NOMO-1 (cell line): ENCODE measurements around the gene TIMP2.
"Not testable (repeated sequence)": the region's sequence is repeated elsewhere in the genome, so short reads cannot be mapped to it uniquely, and the experiment has no call there.

Source experiments
- DNase-seq, 2 experiments: peaks; one replicate each; lab custom pipeline; 2025; ENCODE audit not compliant: unreplicated experiment in 2 of 2; lab: John Stamatoyannopoulos, UW

Gene TIMP2

DNA sequence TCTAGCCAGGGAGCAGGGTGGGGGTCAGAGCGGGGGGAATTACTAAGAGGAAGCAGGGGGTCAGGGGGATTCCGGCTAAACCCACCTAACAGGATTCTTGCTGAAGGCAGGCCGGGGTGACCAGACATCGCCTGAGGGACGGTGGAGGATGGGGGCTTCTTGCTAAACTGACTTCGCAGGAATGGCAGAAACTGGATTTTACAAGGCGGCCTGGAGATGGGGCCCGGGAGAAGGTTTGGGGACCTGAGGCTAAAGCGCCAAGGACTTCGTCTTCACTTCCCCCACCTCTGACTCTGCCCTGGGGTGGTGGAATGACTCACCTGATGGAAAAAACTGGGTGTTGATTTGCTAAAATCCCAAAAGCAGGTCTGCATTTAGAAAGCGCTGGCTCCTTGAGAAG is 31.1 kb upstream of the TIMP2 start:
- DNase-seq = no peak

- DNase-seq = no peak
Measured at GRCh38 chr17:78954684-78955083, 29.5 kb upstream of the TIMP2 start.

DNA sequence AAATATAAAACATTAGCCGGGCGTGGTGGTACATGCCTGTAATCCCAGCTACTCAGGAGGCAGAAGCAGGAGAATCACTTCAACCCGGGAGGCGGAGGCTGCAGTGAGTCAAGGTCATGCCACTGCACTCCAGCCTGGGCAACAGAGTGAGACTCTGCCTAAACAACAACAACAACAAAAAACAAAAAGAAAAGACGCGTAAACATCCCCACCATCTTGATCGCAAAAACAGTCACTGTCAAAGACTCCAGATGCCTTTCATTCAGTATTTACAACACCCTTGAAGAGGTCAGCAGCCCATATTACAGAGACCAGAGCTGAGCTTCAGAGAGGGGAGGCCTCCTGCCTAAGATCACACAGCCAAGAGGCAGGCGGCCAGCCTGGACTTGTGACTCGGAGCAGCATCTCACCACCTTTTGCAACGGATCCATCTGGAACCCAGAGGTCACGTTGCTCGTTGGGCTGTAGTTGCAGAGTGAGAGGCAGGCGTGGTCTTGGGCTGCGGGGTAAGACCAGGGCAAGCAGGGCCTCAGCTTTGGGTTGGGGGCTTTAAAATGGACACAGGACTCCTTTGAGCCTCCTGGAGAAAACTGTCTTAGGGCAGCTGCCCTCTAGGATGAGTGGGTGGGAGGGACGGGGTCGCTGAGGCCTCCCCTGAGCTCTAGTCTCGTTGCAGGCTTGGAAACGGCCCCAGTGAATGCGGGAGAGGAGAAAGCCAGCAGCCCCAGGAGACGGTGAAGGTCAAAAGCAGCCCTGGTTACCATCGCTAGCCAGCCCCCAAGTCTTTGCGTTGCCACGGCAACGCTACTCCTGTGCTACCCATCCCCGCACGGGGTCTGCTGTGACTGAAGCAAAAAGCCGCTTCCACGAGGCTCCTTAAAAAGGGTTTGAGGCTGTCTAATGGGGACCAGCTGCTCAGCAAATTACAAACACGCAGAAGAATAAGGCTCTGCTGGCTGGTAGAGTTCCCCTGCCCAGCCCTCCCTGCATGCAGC is 28.5 kb upstream of the TIMP2 start:
- no peak for DNase-seq

DNA sequence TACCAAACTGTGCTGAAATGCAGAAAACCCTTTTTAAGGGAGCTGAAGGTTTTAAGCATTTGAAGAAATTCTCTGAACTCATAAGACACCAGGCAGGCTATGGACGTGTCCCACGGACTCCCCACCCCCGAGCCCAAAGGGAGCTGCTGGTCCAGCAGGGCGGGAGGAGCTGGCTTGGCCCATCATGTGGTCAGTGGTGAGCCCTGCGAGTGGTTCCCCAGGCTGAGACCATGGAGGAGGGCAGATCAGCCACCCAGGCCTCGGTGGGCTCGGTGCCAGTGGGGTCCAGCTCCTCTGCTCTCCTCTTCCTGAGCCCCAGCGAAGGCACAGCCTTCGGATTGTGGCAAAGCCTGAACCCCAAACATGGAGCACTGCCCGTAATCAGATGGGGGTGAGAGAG is 27.5 kb upstream of the TIMP2 start:
- DNase-seq = no peak

DNA sequence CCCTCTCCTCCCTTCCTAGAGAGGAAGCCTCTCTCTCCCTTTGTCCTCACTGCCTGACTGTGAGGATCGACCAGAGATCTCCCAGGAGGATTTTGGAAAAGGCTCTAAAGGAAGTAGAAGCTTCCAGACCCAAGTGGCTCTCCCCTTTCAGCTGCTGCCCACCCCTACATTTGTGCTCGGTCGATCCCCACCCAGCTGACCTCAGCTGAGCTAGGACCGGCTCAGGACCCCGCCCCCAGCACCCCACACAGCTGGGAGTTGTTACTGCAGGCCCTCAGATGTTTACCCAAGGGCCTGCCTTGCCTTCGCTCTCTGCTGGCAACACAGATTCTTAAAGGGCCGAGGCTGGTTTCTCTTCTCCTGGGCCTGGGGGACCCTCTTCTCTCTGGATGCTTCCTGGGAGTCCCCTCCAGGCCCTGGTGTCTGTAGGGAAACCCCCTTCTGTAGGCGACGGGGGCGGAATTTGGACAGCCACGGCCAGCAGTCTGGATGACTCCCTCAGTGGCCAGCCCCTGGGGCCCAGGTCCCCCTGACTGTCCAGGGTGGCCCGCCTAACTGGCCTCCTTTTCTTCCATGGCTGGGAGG is 26.9 kb upstream of the TIMP2 start:
- DNase-seq = no peak

DNA sequence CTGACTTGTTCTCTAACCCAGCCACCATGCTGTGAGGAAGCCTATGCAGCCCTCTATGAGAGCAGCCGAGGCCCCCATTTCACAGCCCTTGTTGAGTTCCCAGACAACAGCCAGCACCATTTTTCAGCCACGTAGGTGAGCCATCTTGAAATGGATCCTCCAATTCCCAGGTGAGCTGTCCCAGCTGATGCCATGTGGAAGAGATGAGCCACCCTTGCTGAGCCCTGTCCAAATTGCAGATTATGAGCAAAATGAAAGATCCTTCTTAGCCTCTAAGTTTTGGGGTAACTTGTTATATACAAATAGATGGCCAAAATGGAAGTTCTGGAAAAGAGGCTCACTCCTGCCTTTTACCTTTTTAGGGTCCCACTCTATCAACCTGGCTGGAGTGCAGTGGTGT is 25.7 kb upstream of the TIMP2 start:
- no peak for DNase-seq

- DNase-seq = no peak
Measured at GRCh38 chr17:78947235-78948149, 22.3 kb upstream of the TIMP2 start.

- DNase-seq = no peak
Measured at GRCh38 chr17:78946631-78947030, 21.4 kb upstream of the TIMP2 start.

GRCh38 chr17:78946131-78946530 is 20.9 kb upstream of the TIMP2 start:
- DNase-seq = no peak

GRCh38 chr17:78945455-78945854 is 20.3 kb upstream of the TIMP2 start:
- not testable (repeated sequence) for DNase-seq

GRCh38 chr17:78944956-78945355 is 19.8 kb upstream of the TIMP2 start:
- DNase-seq = no peak

DNA sequence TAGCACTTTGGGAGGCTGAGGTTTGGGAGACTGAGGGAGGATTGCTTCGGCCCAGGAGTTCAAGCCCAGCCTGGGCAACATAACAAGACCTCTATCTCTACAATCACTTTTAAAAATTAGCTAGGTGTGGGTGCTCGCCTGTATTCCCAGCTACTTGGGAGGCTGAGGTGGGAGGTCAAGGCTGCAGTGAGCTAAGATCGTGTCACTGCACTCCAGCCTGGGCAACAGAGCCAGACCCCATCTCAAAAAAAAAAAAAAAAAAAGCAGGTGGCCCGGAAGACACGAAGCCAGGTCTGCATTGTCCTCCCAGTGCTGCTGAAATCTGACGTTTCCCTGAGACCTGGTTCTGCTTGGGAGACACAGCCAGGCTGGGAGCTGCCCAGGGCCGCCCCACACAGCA is 18.8 kb upstream of the TIMP2 start:
- DNase-seq = no peak

- DNase-seq = no peak
Measured at GRCh38 chr17:78940708-78941107, 15.5 kb upstream of the TIMP2 start.

DNA sequence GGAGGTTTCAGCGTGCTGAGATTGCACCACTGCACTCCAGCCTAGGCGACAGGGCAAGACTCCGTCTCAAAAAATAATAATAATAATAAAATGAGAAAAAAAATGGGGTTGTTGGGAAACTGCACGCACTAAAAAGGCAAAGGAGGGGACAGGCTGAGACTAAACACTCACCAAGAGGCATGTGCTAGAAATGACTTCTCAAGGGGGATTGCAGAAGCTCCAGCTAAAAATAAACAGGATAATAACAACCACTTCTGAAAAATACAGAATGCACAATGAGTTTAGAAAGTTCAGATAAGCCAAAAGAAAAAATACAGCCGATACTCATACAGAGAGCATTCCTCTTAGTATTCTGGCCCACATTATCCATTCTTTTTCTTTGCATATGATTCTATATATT is 15.1 kb upstream of the TIMP2 start:
- DNase-seq = no peak

- no peak for DNase-seq
Measured at GRCh38 chr17:78939615-78940014, 14.4 kb upstream of the TIMP2 start.

- no peak for DNase-seq
Measured at GRCh38 chr17:78937561-78937960, 12.4 kb upstream of the TIMP2 start.

GRCh38 chr17:78935419-78936323 is 10.5 kb upstream of the TIMP2 start:
- no peak for DNase-seq

- DNase-seq = no peak
Measured at GRCh38 chr17:78934681-78935418, 9.7 kb upstream of the TIMP2 start.

- no peak for DNase-seq
Measured at GRCh38 chr17:78933959-78934568, 8.9 kb upstream of the TIMP2 start.
